HEK293 (cell line): ENCODE results near the gene PNPLA2.

Source experiments
- CTCF ChIA-PET: fragments of 350-600 bp; formaldehyde crosslinking; extraction: SDS; loops from one replicate; lab custom pipeline; 2021; ENCODE audit warnings: antibody characterized with exemption; lab: Yijun Ruan, JAX
- POLR2A ChIA-PET: fragments of 300-600 bp; formaldehyde crosslinking; extraction: SDS; loops from one replicate; lab custom pipeline; 2020; ENCODE audit warnings: antibody characterized with exemption, inconsistent platforms; lab: Yijun Ruan, JAX
- H3K27ac ChIP-seq: fragments of 200-500 bp; sonication (Bioruptor generic); 2 replicates; pipeline ENCODE4 v1.5.1; 2014; ENCODE audit warnings: low read depth, low read length, control low read depth, inconsistent platforms; ENCODE audit errors: extremely low read depth
- H3K36me3 ChIP-seq, 2 experiments: fragments of 200-500 bp in 1 of 2; sonication (Bioruptor generic) in 1 of 2; 1 replicate in 1 of 2; 2 replicates in 1 of 2; pipeline ENCODE4 v1.5.1; 2014 to 2017; ENCODE audit warnings: inconsistent platforms in 2 of 2, low read length in 2 of 2; ENCODE audit not compliant: control insufficient read depth in 2 of 2, insufficient read depth in 1 of 2
- H3K4me1 ChIP-seq: fragments of 200-500 bp; sonication (Bioruptor generic); 2 replicates; pipeline ENCODE4 v1.5.1; 2014; ENCODE audit warnings: mild to moderate bottlenecking, low read length, inconsistent platforms; ENCODE audit not compliant: control insufficient read depth, insufficient read depth
- H3K4me3 ChIP-seq: 2 replicates; pipeline ENCODE4 v1.5.1; 2011; ENCODE audit warnings: low read depth, mild to moderate bottlenecking, control low read depth, low read length, moderate library complexity
- H3K9me3 ChIP-seq: fragments of 200-500 bp; sonication (Bioruptor generic); 2 replicates; pipeline ENCODE4 v1.5.1; 2014; ENCODE audit warnings: low read depth, low read length, inconsistent platforms; ENCODE audit not compliant: control insufficient read depth, insufficient read depth
- BCL11A ChIP-seq: fragments of 450-650 bp; formaldehyde crosslinking; IDR thresholded peaks from 2 replicates; pipeline ENCODE4 v1.5.1; 2016; ENCODE audit warnings: low read depth, missing biosample characterization, missing genetic modification characterization
- EGR2 ChIP-seq: fragments of 450-650 bp; formaldehyde crosslinking; IDR thresholded peaks from 2 replicates; pipeline ENCODE4 v1.5.1; 2016; ENCODE audit warnings: low read depth, missing biosample characterization, missing genetic modification characterization
- GLI4 ChIP-seq: fragments of 450-650 bp; formaldehyde crosslinking; IDR thresholded peaks from 2 replicates; pipeline ENCODE4 v1.5.1; 2016; ENCODE audit warnings: missing biosample characterization, missing genetic modification characterization
- PRDM10 ChIP-seq: fragments of 450-650 bp; formaldehyde crosslinking; IDR thresholded peaks from 2 replicates; pipeline ENCODE4 v1.5.1; 2016; ENCODE audit warnings: missing biosample characterization, missing genetic modification characterization
- SP2 ChIP-seq: fragments of 450-650 bp; formaldehyde crosslinking; IDR thresholded peaks from 2 replicates; pipeline ENCODE4 v1.5.1; 2016; ENCODE audit warnings: missing biosample characterization, missing genetic modification characterization
- YY2 ChIP-seq: fragments of 450-650 bp; formaldehyde crosslinking; IDR thresholded peaks from 2 replicates; pipeline ENCODE4 v1.5.1; 2016; ENCODE audit warnings: missing biosample characterization, missing genetic modification characterization
- ZBTB7A ChIP-seq: fragments of 450-650 bp; formaldehyde crosslinking; IDR thresholded peaks from 2 replicates; pipeline ENCODE4 v1.5.1; 2016; ENCODE audit warnings: low read depth, missing biosample characterization, missing genetic modification characterization
- ZIC2 ChIP-seq: fragments of 450-650 bp; formaldehyde crosslinking; IDR thresholded peaks from 2 replicates; pipeline ENCODE4 v1.5.1; 2016; ENCODE audit warnings: missing biosample characterization, missing genetic modification characterization
- ZNF138 ChIP-seq: fragments of 450-650 bp; formaldehyde crosslinking; IDR thresholded peaks from 2 replicates; pipeline ENCODE4 v1.5.1; 2016; ENCODE audit warnings: missing biosample characterization, missing genetic modification characterization, borderline replicate concordance
- ZNF148 ChIP-seq: fragments of 450-650 bp; formaldehyde crosslinking; IDR thresholded peaks from 2 replicates; pipeline ENCODE4 v1.5.0; 2017; ENCODE audit warnings: missing biosample characterization, missing genetic modification characterization, borderline replicate concordance
- ZNF18 ChIP-seq: fragments of 450-650 bp; formaldehyde crosslinking; IDR thresholded peaks from 2 replicates; pipeline ENCODE4 v1.5.1; 2016; ENCODE audit warnings: missing biosample characterization, missing genetic modification characterization
- ZNF2 ChIP-seq: fragments of 450-650 bp; formaldehyde crosslinking; IDR thresholded peaks from 2 replicates; pipeline ENCODE4 v1.5.1; 2016; ENCODE audit warnings: missing biosample characterization, missing genetic modification characterization
- ZNF24 ChIP-seq: fragments of 450-650 bp; formaldehyde crosslinking; IDR thresholded peaks from 2 replicates; pipeline ENCODE4 v1.5.1; 2016; ENCODE audit warnings: missing biosample characterization, missing genetic modification characterization
- ZNF571 ChIP-seq: fragments of 450-650 bp; formaldehyde crosslinking; IDR thresholded peaks from 2 replicates; pipeline ENCODE4 v1.5.0; 2017; ENCODE audit warnings: missing biosample characterization, missing genetic modification characterization
- ZNF623 ChIP-seq: fragments of 450-650 bp; formaldehyde crosslinking; IDR thresholded peaks from 2 replicates; pipeline ENCODE4 v1.5.1; 2016; ENCODE audit warnings: missing biosample characterization, missing genetic modification characterization
- ZSCAN4 ChIP-seq: fragments of 450-650 bp; formaldehyde crosslinking; IDR thresholded peaks from 2 replicates; pipeline ENCODE4 v1.5.1; 2017; ENCODE audit warnings: missing biosample characterization, missing genetic modification characterization

PNPLA2 gene

GRCh38 chr11:820655-821511, 2.2 kb downstream of the PNPLA2 start:
- 0 out of 2 replicates have a peak, but pooled peaks cover 3% of the 10 kb centered on the region for H3K4me1 ChIP-seq
- no peaks in the 10 kb centered on the region for H3K9me3 ChIP-seq
- POLR2A ChIA-PET = interaction anchor here (0.6 to 11.4 kb wide), 9 partner anchors 12 to 43 kb away, joined by 4 to 202 read pairs (median 13); partner anchors contain the start of genes CD151, CRACR2B, GATD1 and PIDD1
- TF ChIP-seq ZNF2 (tag by site-specific recombination) = no peak
- TF ChIP-seq SP2 = 0 out of 2 replicates have a peak, but pooled peaks have one; percentile 9
- TF ChIP-seq, all 188 proteins: peak for 1
- CTCF ChIA-PET = interaction anchor here (0.5 to 2.1 kb wide), 3 partner anchors 20 to 24 kb away, joined by 3 to 5 read pairs (median 3); no protein-coding TSS in a partner anchor
- Histone ChIP-seq H3K4me3 (peak overlapping the region; percentile 94), H3K36me3 (peaks cover 0 to 47% of the 10 kb centered on the region in 2 experiments; a peak in 2 of 3 replicates), H3K27ac (no peak overlapping the region)

- Histone ChIP-seq H3K27ac (no peak overlapping the region), H3K4me1 (0 out of 2 replicates have a peak, but pooled peaks cover 3% of the 10 kb centered on the region), H3K9me3 (no peaks in the 10 kb centered on the region), H3K36me3 (peaks cover 0 to 44% of the 10 kb centered on the region in 2 experiments; a peak in 2 of 3 replicates), H3K4me3 (no peak overlapping the region)
- ChIA-PET POLR2A (interaction anchor here (0.5 to 11.4 kb wide), 4 partner anchors 12 to 45 kb away, joined by 4 to 202 read pairs (median 5); partner anchors contain the start of genes CD151, CRACR2B, GATD1 and RPLP2), CTCF (interaction anchor here (1.2 kb wide), 1 partner anchor 23 kb away, joined by 3 read pairs; no protein-coding TSS in a partner anchor)
- TF ChIP-seq ZNF571 (tag by site-specific recombination) = no peak
- no peak for TF ChIP-seq GLI4 (tag by site-specific recombination)
- TF ChIP-seq YY2 (tag by site-specific recombination) = no peak
- TF ChIP-seq ZNF623 (tag by site-specific recombination) = no peak
- no peak for TF ChIP-seq ZNF24 (tag by site-specific recombination)
- TF ChIP-seq ZNF18 (tag by site-specific recombination) = no peak
- TF ChIP-seq ZBTB7A (tag by site-specific recombination) = no peak
- no peak for TF ChIP-seq BCL11A (tag by site-specific recombination)
- TF ChIP-seq ZIC2 (tag by site-specific recombination) = no peak
- TF ChIP-seq ZNF138 (tag by site-specific recombination) = no peak
- peak; percentile 26; the same call in 1 of the 2 replicates for TF ChIP-seq EGR2 (tag by site-specific recombination)
- 0 out of 2 replicates have a peak, but pooled peaks have one; percentile 32 for TF ChIP-seq PRDM10 (tag by site-specific recombination)
- no peak for TF ChIP-seq ZSCAN4 (tag by site-specific recombination)
- no peak for TF ChIP-seq ZNF148 (tag by site-specific recombination)
- TF ChIP-seq SP2 = 0 out of 2 replicates have a peak, but pooled peaks have one; percentile 13
These were observed 3.0 kb downstream of the PNPLA2 start for GRCh38 chr11:821512-822371.
